NCI-H1694 treated with DMSO at 0.1 percent for 48 hours (cell line): ENCODE results near the gene GTF2IRD1.
A peak's percentile ranks its signal among the peaks of the same experiment; 100 is the strongest.

Experiments used
- DNase-seq: peaks from one replicate; lab custom pipeline; 2025; lab: John Stamatoyannopoulos, UW

The GTF2IRD1 gene

DNA sequence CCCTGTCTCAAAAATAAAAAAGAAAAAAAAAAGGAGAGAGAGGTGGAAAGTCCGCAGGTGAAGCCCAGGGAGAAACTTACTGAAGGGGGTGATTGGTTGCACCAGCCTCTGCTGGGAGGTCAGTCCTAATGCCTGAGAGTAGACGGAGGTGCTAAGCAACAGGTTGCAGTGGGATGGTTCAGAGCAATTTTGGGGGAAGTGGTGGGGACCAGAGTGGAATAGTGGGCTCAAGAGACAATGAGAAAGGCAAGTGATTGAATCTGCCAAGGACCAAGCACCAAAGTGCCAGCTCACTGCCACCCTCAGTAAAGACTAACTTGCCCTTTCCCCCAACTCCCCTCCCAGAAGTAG is 113.6 kb downstream of the GTF2IRD1 start:
- no peak for DNase-seq

DNA sequence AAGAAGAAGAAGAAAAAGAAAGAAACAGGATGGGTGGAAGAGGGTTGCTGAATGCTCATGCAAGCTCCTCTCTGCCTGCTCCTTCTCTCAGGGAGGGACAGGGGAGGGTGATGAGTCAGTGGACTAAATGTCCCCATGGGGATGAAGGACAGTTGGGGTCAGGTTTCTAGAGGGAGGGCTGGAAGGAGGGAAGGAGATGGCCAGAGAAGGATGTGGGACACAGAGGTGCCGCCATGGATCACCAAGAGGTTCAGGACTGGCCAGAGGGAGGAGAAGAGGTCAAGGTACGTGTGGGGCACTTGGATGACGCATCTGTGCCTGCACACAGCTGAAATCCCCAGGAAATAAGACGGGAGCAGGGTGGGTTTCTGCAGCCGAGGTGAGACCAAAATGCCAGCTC is 115.0 kb downstream of the GTF2IRD1 start:
- no peak for DNase-seq

DNA sequence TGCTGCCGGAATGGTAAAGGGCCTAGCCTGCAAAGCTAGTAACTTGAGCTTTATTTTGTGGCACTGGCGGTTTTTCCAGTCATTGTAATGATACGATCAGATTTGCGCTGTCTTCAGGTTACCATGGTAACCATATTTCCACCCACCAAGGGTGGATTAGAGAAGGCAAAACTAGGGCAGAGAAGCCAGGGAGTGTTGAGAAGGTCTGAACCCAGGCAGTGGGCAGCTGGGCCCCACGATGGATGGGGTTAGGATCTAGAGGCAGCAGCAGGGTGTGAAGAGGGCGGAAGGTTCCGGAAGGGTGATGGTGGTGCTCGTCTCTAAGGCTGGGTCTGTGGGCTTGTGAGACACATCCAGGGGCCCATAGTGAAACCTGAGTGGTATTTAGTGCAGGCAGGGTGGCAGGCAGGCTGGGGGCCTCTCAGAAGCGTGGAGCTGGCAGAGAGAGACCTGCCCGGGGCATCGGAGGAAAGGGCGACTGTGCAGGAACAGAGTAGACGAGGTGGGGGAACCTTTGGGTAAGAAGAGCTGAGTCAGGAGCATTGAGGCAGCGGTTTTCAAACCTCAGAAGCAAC is 115.9 kb downstream of the GTF2IRD1 start:
- DNase-seq: no peak

DNA sequence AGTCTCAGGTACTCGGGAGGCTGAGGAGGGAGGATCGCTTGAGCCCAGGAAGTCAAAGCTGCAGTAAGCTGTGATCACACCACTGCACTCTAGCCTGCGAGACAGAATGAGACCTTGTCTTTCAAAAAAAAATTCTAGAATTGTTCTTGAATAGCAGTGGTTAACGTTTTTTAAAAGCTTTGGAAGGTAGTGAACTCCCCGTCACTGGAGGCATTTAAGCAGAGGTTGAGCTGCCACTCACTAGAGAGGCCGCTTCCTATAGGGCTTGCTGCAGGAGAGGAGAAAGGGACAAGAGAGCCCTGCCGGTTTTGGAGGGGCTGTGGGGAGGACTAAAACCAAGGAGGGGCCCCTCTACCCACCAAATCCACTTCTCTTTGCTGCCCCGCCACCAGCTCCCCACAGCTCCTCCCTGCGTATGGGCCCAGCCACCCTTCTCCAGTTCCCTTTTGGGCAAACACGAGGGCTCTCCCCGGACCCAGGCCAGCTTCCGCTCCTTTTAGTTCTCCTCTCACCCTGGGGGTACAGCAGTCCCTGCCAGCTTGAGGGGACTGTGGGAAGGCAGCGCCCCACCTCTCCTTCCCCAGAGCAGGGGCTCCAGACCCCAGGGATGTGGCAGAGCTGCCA is 116.9 kb downstream of the GTF2IRD1 start:
- DNase-seq: no peak

DNA sequence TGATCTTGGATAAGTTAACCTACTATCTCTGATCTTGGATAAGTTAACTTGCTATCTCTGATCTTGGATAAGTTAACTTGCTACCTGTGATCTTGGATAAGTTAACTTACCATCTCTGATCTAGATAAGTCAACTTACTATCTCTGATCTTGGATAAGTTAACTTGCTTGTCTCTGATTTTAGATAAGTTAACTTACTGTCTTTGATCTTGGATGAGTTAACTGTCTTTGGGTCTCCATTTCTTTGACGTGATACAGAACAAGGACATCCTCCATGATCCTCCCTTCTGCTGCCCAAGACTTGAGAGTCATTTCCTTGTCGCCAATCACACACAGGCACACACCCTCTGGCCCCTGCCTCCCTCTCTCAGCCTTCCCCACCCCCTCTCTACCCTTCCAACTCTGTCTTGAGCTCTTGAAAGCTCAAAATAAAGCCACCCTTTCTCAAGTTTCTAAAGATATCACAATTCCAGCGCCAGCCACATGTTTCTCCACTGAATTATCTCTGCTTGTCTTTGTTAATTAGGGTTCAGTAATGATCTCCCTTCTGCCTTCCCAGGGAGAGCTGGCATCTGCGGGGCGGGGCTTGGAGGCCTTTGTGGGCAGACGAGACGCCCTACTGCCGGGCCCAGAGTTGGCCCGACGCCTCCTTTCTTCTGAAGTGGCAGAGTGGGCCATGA is 118.7 kb downstream of the GTF2IRD1 start:
- peak; percentile 52 for DNase-seq

GRCh38 chr7:74573512-74573911 is 119.8 kb downstream of the GTF2IRD1 start:
- no peak for DNase-seq

- no peak for DNase-seq
Observed at GRCh38 chr7:74575083-74575784, 121.5 kb downstream of the GTF2IRD1 start.

DNA sequence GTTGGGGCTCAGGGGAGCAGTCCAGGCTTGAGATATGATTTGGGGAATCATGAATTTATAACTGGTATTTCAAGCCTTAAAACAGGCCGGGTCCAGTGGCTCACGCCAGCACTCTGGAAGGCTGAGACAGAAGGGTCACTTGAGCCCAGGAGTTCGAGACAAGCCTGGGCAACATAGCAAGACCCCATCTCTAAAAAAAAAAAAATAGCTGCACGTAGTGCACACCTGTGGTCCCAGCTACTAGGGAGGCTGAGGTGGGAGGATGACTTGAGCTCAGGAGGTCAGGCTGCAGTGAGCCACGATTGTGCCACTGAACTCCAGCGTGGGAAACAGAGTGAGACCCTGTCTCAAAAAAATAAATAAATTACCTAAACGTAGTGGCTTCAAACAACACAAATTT is 122.1 kb downstream of the GTF2IRD1 start:
- no peak for DNase-seq

DNA sequence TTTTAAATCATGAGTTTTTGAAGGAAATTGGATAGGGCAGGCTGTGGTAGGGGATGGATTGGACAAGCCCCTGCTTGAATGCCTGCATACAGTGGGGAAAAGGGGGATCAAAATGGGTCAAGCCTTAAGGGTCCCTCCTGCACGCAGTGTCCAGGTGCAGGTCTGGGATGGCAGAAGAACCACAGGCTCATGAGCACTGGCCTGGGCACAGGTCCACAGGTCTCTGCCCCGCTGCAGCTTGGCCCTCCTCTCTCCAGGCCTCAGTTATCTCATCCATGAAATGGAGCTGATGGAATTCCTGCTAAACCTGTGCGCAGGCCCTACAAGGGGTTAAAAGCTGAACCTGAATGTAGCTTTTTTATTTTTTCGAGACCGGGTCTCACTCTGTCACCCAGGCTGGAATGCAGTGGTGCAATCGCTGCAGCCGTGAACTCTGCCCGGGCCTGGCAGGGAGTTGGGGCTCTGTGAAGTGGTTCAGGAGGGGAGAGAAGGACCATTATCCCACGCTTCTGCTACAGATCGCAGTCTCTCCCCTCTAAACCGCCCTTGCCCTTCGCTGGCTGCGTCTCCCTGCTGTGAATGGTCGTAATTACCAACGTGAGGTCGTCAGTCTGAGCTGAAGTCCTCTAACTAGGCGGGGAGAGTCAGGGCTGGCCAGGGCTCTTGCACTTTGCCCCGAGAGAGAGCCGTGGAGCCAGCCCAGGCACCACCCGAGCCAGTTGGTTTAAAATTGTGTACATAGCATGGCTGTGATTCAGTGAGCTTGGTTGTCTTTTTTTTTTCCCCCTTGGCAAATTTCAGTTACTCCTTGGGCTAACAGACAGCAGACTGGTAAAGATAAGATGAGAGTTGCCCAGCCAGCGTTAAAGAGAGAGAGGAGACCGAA is 126.3 kb downstream of the GTF2IRD1 start:
- DNase-seq: no peak

DNA sequence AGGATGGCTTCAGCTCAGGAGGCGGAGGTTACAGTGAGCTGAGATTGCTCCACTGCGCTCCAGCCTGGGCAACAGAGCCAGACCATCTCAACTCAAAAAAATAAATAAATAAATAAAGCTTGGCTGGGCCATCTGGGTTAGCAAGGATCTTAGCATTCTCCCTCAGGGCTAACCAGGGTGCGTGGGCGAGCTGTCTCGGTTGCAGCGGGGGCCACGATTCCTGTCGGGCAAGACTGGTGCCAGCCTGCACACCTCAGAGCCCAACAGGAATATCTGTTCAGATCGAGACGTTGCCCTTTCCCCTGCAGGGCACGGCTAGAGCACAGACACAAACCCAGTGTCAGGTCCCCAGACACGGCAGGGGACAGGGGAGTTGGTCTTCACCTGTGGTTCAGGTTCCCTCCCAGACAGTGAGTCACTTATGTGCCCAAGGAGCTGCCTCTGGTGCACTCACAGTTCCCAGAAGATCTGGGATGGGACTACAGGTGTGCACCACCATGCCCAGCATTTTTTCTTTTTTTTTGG is 128.3 kb downstream of the GTF2IRD1 start:
- no peak for DNase-seq

DNA sequence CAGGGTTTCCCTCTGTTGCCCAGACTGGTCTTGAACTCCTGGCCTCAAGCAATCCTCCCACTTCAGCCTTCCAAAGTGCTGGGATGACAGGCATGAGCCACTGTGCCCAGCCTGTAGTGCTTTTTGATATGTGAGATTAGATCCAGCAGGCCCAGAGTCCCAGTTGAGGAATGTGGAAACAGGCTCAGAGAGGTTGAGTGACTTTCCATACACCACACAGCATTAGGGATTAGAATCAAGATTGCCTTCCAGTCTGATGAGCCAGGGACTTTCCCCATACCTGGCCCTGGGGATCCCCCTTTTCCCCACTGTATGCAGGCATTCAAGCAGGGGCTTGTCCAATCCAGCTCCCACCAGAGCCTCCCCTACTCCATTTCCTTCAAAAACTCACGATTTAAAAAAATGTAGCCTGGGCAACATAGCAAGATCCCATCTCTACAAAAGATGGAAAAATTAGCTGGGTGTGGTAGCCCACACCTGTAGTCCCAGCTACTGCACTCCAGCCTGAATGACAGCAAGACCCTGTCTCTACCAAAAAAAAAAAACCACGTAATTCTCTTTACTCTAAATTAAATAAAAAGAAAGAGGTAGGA is 128.8 kb downstream of the GTF2IRD1 start:
- DNase-seq: no peak

GRCh38 chr7:74583630-74584029 is 129.9 kb downstream of the GTF2IRD1 start:
- no peak for DNase-seq

DNA sequence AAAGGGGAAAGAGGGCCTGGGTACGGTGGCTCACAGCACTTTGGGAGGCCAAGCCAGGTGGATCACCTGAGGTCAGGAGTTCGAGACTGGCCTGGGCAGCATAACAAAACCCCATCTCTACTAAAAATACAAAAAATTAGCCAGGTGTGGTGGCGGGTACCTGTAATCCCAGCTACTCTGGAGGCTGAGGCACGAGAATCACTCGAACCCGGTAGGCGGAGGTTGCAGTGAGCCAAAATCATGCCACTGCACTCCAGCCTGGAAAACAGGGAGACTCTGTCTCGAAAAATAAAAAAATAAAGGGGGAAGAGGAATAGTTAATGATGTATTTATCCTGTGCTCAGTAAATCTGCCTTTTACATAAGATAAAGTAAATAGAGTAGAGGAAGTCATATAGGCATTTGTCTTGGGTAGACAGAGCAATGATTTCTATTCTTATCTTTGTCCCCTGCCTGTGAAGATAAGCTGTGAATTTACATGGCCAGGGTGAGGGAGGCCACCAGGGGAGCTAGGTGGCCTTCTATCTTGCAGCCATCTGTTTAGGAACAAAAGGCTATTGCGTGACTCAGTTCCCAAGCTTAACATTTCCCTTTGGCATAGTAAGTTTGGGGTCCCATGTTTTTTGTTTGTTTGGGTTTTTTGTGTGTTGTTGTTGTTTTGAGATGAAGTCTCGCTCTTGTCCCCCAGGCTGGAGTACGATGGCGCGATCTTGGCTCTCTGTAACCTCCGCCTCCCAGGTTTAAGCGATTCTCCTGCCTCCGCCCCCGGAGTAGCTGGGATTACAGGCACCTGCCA is 130.7 kb downstream of the GTF2IRD1 start:
- no peak for DNase-seq

DNA sequence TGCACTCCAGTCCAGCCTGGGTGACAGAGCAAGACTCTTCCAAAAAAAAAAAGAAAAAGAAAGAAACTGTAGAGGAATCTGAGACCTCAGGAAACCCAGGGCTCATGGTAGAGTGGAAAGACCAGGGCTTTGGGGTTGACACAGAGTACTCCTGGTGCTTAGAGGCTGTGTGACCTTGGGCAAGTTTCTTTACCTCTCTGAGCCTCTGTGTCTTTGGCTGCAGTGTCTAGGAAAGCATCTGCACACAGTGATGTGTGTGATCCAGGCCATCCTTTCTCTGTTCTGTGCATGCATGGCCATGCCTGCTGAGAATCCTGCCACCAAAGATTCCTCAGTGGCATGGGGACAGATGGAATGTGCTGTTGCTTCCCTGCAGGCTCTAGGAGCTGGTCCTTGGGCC is 132.1 kb downstream of the GTF2IRD1 start:
- DNase-seq: no peak

DNA sequence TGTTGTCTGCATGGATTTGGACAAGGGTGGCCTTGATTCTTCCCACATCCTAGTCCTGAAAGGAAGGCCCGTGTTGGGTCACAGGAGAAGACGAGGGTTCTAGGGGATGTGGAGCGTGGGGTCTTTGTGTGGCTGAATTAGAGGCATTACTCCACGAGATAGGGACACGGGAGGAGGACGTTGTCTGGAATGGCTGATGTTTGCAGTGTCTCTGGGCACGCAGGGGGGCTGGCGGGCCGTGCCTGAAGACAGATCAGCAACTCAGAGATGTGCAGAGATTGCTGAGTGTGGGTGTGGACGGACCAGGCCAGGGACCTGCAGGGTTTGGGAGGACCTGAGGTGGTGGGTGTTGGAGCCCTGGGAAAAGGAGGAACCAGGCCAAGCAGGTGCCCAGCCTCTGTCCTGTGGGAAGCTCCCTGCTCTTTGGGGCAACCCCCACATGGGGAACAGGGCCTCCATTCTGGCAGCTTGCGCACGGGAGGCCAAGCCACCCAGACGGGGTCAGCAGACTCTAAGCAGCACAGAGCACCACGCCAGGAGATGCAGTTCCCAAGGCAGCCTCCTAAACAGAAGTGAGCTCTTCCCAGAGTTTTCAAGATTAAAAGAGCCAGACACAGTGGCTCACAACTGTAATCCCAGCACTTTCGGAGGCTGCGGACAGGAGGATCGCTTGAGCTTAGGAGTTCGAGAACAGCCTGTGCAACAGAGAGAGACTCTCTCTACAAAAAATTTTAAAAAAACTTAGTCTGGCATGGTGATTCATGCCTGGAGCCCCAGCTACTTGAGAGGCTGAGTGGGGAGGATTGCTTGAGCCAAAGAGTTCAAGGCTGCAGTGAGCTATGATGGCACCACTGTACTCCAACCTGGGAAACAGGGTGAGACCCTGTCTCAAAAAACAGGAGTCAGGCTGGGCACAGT is 132.8 kb downstream of the GTF2IRD1 start:
- no peak for DNase-seq

DNA sequence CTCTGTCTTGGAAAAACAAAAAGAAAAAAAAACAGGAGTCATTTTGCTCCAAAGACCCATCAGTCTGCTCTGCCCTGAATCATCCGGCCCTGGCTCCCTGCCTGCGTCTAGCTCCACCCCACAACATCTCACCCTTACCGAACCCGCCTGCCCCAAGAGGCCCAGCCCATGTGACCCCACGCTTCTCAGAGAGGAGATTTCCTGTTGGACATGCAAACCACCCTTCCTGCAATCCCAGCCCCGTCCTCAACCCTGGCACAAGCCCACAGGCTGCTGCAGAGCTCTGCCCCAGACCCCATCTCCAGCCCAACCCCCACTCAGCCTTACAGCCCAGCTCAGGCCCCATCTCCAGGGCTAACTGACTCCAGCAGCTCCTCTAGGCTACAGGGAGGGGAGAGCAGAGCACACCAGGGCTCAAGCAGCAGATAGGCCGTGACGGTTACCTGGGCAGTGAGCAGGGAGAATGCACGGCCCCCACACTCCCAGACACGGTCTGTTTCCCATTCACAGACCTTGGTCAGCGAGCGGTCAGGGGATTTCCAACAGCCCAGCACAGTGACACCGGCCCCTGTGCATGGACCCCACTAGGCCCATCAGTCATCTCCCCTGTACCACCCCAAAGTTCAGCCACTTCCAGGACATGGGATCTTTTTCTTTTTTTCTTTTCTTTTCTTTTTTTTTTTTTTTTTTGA is 133.9 kb downstream of the GTF2IRD1 start:
- DNase-seq: no peak

DNA sequence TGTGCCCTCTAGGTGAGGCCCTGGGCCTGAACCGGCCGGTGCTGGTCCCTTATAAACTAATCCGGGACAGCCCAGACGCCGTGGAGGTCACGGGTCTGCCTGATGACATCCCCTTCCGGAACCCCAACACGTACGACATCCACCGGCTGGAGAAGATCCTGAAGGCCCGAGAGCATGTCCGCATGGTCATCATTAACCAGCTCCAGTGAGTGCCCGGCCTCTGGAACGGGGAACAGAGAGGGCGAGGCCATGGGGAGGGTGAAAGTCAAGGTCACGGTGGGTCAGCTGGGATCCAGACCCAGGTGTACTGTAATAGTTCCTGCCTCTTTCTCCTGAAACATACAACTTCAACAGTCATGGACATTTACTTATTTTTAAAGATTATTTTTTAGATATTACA is 137.1 kb downstream of the GTF2IRD1 start:
- no peak for DNase-seq

DNA sequence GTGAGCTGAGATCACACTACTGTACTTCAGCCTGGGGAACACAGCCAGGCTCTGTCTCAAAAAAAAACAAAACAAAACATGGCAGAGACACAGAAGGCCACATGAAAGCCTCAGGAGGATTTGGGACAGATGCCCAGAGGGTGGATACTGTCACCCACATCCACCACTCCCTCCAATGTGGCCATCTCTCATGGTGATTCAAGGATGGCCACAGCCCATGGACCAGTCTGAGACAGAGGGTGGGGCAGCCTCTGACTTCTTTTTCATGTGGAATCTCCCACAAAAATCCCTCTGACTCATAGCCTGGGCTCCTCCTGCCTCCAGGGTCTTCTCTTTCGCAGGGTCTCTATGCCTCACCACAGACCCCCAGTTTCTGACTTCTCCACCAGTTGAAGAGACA is 144.9 kb downstream of the GTF2IRD1 start:
- DNase-seq: no peak

DNA sequence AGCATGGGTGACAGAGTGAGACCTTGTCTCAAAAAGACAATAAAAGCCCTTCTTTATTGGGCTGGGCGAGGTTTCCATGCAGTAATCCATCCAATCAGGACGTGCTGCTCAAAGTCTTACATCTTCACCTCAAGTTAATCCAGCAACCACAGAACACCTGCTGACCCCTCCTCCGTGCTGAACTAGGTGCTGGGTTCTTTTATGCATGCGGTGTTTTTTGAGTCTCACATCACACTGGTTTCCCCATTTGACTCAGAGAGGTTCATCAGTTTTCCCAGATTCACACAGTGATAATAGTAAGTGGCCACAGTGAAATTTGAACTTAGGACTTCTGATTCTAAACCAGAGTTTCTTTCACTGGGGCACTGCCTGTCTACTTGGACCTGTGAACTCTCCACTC is 145.5 kb downstream of the GTF2IRD1 start:
- DNase-seq: no peak
